Activated CD4-positive, alpha-beta T cell treated with anti-CD3 and anti-CD28 coated beads, Interleukin-2, amount 10 ng/mL, durations not matched to agents 24 days and 14 days (primary cell): ENCODE measurements around the gene PTPRD. TPM values are rescaled to one million over a fixed set of nuclear protein-coding genes. Genes with fewer than 3 reads are reported as not detected.
"Not testable (repeated sequence)": the region's sequence is repeated elsewhere in the genome, so short reads cannot be mapped to it uniquely, and the experiment has no call there.

ENCODE experiments used
- DNase-seq: peaks from one replicate; pipeline ENCODE4 v3.0.0; 2022
- H3K27ac Mint-ChIP-seq: one replicate; pipeline ENCODE4 v1.8.0; 2022; ENCODE audit warnings: mild to moderate bottlenecking, mixed read lengths
- H3K27me3 Mint-ChIP-seq: one replicate; pipeline ENCODE4 v1.8.0; 2022; ENCODE audit warnings: mixed read lengths
- H3K36me3 Mint-ChIP-seq: one replicate; pipeline ENCODE4 v1.8.0; 2022; ENCODE audit warnings: low read depth, mild to moderate bottlenecking, mixed read lengths
- H3K4me1 Mint-ChIP-seq: one replicate; pipeline ENCODE4 v1.8.0; 2021; ENCODE audit warnings: mixed read lengths
- H3K4me3 Mint-ChIP-seq: one replicate; pipeline ENCODE4 v1.8.0; 2022; ENCODE audit warnings: mild to moderate bottlenecking, moderate library complexity, mixed read lengths
- H3K9me3 Mint-ChIP-seq: one replicate; pipeline ENCODE4 v1.8.0; 2021; ENCODE audit warnings: mixed read lengths
- intact Hi-C: fragments of 100-400 bp; cut with micrococcal nuclease; formaldehyde crosslinking; loops from one replicate; pipeline ENCODE4 v1.15.1; 2023
- total RNA-seq: library from RNA; stranded (reverse); gene quantifications from 2 replicates; pipeline ENCODE4 v1.2.3, GENCODE V29; 2022

PTPRD gene
- total RNA-seq, 1 donor from 2014 or later: not detected

- no peak overlapping the region for H3K4me3 Mint-ChIP-seq
- DNase-seq: no peak
- H3K4me1 Mint-ChIP-seq: no peaks in the 10 kb centered on the region
- no peaks in the 10 kb centered on the region for H3K27me3 Mint-ChIP-seq
- no peak overlapping the region for H3K27ac Mint-ChIP-seq
- H3K9me3 Mint-ChIP-seq: no peaks in the 10 kb centered on the region
- no peaks in the 10 kb centered on the region for H3K36me3 Mint-ChIP-seq
- intact Hi-C loops: no loop called here
These were observed 1510.5 kb downstream of the PTPRD start for GRCh38 chr9:9102295-9102694.

DNA sequence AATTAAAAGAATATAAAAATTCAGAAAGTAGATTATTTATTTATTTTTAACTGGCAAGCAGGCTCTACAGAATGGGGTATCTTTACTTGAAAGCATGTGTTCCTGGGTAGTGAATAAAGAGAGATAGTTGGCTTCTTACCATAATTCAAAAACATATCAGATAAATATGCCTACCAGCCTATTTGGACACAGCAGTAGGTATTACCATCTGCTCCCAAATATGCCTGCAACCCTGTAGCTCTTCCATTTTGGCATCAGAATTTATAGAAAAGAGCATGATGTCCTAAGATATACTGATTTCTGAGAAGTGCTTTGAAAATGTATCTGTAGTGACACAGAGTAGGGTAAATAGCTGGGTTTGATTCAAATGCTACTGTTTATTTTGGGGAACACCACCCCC lies 1512.7 kb downstream of the PTPRD start:
- Mint-ChIP-seq H3K4me1 (no peaks in the 10 kb centered on the region), H3K36me3 (no peaks in the 10 kb centered on the region), H3K9me3 (no peaks in the 10 kb centered on the region), H3K4me3 (no peak overlapping the region), H3K27me3 (no peaks in the 10 kb centered on the region), H3K27ac (no peak overlapping the region)
- DNase-seq: no peak
- intact Hi-C loops: no loop called here

DNA sequence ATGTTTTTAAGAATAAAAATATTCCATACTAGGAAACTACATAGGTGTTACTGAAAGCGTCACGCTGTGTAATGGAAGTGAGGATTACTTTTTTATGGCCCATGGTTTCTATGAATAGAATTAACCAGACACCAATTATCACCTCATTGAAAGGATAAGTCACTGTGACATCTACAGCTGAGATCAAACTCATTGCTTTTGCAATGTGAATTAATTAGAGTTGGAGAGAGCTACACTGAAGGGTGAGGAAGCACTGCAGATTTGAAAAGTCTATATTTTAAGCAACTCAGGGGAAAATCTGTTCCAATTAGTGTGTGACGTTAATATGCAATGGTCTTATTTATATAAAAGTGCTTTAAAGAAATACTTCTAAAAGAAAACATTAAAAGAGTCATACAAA lies 1513.2 kb downstream of the PTPRD start:
- Mint-ChIP-seq H3K27ac (no peak overlapping the region), H3K4me3 (no peak overlapping the region), H3K4me1 (no peaks in the 10 kb centered on the region), H3K27me3 (no peaks in the 10 kb centered on the region), H3K36me3 (no peaks in the 10 kb centered on the region), H3K9me3 (no peaks in the 10 kb centered on the region)
- intact Hi-C loops: no loop called here
- DNase-seq: no peak

GRCh38 chr9:9097254-9097653 lies 1515.5 kb downstream of the PTPRD start:
- H3K4me3 Mint-ChIP-seq, H3K36me3 Mint-ChIP-seq, DNase-seq, H3K4me1 Mint-ChIP-seq, H3K27me3 Mint-ChIP-seq, H3K27ac Mint-ChIP-seq, intact Hi-C loops, H3K9me3 Mint-ChIP-seq: not testable (repeated sequence)

DNA sequence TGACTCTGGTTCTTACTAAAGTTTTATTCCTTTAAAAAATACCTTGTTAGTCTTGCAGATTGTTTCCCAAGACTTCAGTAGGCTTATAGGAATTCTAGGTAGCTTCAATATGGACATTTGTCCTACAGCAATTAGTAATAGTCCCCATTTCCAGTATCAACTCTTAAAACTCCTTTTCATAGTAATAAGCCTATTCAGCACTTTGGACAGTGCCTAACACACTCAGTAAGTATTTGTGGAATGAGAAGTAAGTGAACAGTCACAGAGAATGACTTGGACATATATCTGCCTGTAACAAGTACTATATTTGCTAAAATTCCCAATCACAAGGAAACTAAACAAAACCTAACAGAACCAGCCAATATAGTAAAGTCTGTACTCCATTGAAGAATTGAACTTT lies 1521.4 kb downstream of the PTPRD start:
- Mint-ChIP-seq H3K27ac (no peak overlapping the region), H3K36me3 (no peaks in the 10 kb centered on the region), H3K9me3 (no peaks in the 10 kb centered on the region), H3K27me3 (no peaks in the 10 kb centered on the region), H3K4me1 (no peaks in the 10 kb centered on the region), H3K4me3 (no peak overlapping the region)
- intact Hi-C loops: no loop called here
- DNase-seq: no peak

- Mint-ChIP-seq H3K27me3 (no peaks in the 10 kb centered on the region), H3K27ac (no peak overlapping the region), H3K9me3 (peaks cover 15% of the 10 kb centered on the region), H3K4me3 (no peak overlapping the region), H3K36me3 (no peaks in the 10 kb centered on the region), H3K4me1 (no peaks in the 10 kb centered on the region)
- DNase-seq: no peak
- intact Hi-C loops: no loop called here
These were observed 1533.3 kb downstream of the PTPRD start for GRCh38 chr9:9079473-9079872.

GRCh38 chr9:9078301-9078700 lies 1534.5 kb downstream of the PTPRD start:
- Mint-ChIP-seq H3K27me3 (no peaks in the 10 kb centered on the region), H3K4me1 (no peaks in the 10 kb centered on the region), H3K36me3 (no peaks in the 10 kb centered on the region), H3K9me3 (peaks cover 15% of the 10 kb centered on the region), H3K4me3 (no peak overlapping the region), H3K27ac (no peak overlapping the region)
- intact Hi-C loops: no loop called here
- no peak for DNase-seq

GRCh38 chr9:9061627-9062026 lies 1551.2 kb downstream of the PTPRD start:
- intact Hi-C loops: no loop called here
- no peaks in the 10 kb centered on the region for H3K4me1 Mint-ChIP-seq

GRCh38 chr9:9054354-9054992 lies 1558.3 kb downstream of the PTPRD start:
- Mint-ChIP-seq H3K4me3 (no peak overlapping the region), H3K4me1 (no peaks in the 10 kb centered on the region), H3K27me3 (no peaks in the 10 kb centered on the region), H3K27ac (no peak overlapping the region), H3K36me3 (no peaks in the 10 kb centered on the region), H3K9me3 (no peaks in the 10 kb centered on the region)
- intact Hi-C loops: no loop called here
- DNase-seq: no peak

More at GRCh38 chr9:9061627-9062026, 1551.2 kb downstream of the PTPRD start:
- Mint-ChIP-seq H3K27ac (no peak overlapping the region), H3K4me3 (no peak overlapping the region), H3K36me3 (no peaks in the 10 kb centered on the region), H3K9me3 (no peaks in the 10 kb centered on the region), H3K27me3 (no peaks in the 10 kb centered on the region)
- DNase-seq: no peak

GRCh38 chr9:9045572-9045971 lies 1567.2 kb downstream of the PTPRD start:
- no peak overlapping the region for H3K4me3 Mint-ChIP-seq
- H3K4me1 Mint-ChIP-seq: no peaks in the 10 kb centered on the region
- no peak for DNase-seq
- intact Hi-C loops: no loop called here
- H3K27ac Mint-ChIP-seq: no peak overlapping the region
- H3K27me3 Mint-ChIP-seq: no peaks in the 10 kb centered on the region
- no peaks in the 10 kb centered on the region for H3K9me3 Mint-ChIP-seq
- no peaks in the 10 kb centered on the region for H3K36me3 Mint-ChIP-seq

GRCh38 chr9:9045072-9045471 lies 1567.7 kb downstream of the PTPRD start:
- H3K4me3 Mint-ChIP-seq: no peak overlapping the region
- H3K9me3 Mint-ChIP-seq: no peaks in the 10 kb centered on the region
- H3K27me3 Mint-ChIP-seq: no peaks in the 10 kb centered on the region
- H3K4me1 Mint-ChIP-seq: no peaks in the 10 kb centered on the region
- no peak overlapping the region for H3K27ac Mint-ChIP-seq
- DNase-seq: no peak
- H3K36me3 Mint-ChIP-seq: no peaks in the 10 kb centered on the region
- intact Hi-C loops: no loop called here

DNA sequence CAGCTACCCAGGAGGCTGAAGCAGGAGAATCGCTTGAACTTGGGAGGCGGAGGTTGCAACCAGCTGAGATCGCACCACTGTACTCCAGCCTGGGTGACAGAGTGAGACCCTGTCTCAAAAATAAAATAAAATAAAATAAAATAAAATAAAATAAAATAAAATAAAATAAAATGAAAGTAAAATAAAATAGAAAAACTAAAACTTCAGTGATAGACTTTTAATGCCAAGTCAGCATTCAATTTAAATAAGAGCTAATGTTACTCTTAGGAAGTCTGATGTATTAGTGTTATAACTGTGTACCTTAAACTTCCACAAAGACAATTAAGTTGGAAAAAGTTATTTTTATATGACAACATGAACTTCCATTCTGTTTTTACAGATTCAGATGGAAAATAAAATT lies 1569.0 kb downstream of the PTPRD start:
- H3K27me3 Mint-ChIP-seq, H3K27ac Mint-ChIP-seq, H3K9me3 Mint-ChIP-seq, intact Hi-C loops, DNase-seq, H3K36me3 Mint-ChIP-seq, H3K4me3 Mint-ChIP-seq, H3K4me1 Mint-ChIP-seq: not testable (repeated sequence)

GRCh38 chr9:9041756-9042155 lies 1571.0 kb downstream of the PTPRD start:
- intact Hi-C loops: no loop called here
- H3K9me3 Mint-ChIP-seq: no peaks in the 10 kb centered on the region
- no peak overlapping the region for H3K4me3 Mint-ChIP-seq
- H3K27ac Mint-ChIP-seq: no peak overlapping the region
- no peaks in the 10 kb centered on the region for H3K4me1 Mint-ChIP-seq
- DNase-seq: no peak
- no peaks in the 10 kb centered on the region for H3K36me3 Mint-ChIP-seq
- no peaks in the 10 kb centered on the region for H3K27me3 Mint-ChIP-seq

DNA sequence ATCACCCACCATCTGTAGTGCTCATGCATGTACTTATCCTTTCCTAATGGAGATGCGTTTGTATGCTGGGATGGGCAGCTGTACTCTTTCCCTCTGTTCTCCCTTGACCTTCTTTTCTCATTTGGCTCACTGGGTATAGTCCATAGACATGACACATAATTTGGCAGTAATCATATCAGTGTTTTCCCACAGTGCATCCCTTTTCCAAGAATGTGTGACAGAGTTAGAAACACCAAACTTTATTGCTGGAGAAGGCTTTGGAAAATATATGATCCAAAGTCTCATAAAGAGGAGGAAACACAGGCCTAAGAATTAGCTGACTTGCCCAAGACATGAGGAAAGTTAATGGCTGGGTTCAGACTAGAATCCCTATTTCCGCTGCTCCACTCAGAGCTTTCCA lies 1579.8 kb downstream of the PTPRD start:
- Mint-ChIP-seq H3K9me3 (no peaks in the 10 kb centered on the region), H3K4me1 (no peaks in the 10 kb centered on the region), H3K27ac (no peak overlapping the region), H3K4me3 (no peak overlapping the region), H3K27me3 (no peaks in the 10 kb centered on the region), H3K36me3 (no peaks in the 10 kb centered on the region)
- intact Hi-C loops: no loop called here
- DNase-seq: no peak

DNA sequence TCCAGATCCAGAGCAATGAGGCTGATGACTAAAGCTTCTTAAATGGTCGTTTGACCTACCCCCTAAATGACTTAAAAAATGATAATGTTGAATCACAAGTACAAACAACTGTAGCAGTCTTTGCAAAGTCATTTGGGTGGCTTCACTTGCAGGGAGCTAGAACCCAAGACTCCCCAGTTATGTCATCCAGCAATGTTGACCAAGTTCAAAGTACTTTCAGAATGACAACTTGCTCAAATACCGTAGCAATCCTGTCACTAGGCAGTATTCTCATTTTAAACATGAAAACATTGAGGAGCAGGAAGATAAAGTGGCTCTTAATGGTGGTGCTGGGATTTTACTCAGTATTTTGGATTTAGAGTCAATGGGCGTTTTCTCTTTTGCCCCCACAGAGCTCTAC lies 1596.2 kb downstream of the PTPRD start:
- Mint-ChIP-seq H3K36me3 (no peaks in the 10 kb centered on the region), H3K9me3 (no peaks in the 10 kb centered on the region), H3K27ac (no peak overlapping the region), H3K4me1 (no peaks in the 10 kb centered on the region), H3K4me3 (no peak overlapping the region), H3K27me3 (no peaks in the 10 kb centered on the region)
- DNase-seq: no peak
- intact Hi-C loops: no loop called here
